ENCODE results near the gene NANOGP8. TPM values are rescaled to one million over a fixed set of nuclear protein-coding genes. Genes with fewer than 3 reads are reported as not detected.
"Not testable (repeated sequence)": the region's sequence is repeated elsewhere in the genome, so short reads cannot be mapped to it uniquely, and the experiment has no call there.

Gene NANOGP8, protein sequence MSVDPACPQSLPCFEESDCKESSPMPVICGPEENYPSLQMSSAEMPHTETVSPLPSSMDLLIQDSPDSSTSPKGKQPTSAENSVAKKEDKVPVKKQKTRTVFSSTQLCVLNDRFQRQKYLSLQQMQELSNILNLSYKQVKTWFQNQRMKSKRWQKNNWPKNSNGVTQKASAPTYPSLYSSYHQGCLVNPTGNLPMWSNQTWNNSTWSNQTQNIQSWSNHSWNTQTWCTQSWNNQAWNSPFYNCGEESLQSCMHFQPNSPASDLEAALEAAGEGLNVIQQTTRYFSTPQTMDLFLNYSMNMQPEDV
- total RNA-seq: 0.36 and 0.75 TPM in 2 replicates
- long read RNA-seq: 0 reads

DNA sequence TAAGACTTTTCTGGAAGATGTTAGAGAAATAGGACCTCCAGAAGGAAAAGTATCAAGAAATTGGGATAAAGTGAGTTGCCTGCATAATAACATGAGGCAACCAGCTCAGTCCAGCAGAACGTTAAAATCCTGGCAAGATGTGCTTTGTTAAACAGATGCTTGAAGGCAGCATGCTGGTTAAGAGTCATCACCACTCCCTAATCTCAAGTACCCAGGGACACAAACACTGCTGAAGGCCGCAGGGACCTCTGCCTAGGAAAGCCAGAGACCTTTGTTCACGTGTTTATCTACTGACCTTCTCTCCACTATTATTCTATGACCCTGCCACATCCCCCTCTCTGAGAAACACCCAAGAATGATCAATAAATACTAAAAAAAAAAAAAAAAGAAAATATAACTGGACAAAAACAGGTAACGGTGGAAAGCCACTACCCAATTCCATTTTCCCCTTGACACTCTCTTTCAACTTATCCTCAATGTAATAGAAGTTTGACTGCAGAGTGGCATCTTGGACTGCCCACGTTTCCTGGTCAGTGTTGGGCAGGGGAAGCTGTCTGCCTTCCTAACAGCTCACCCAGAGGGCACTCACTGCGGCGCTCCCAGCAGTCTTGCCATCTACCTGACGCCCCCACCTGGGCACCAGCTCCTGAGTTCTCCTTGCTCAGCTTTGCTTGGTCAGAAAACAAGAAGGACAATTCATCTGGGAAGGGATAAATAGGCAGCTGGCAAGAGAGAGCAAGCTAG, at the start of gene NANOGP8:
TSS of gene NANOGP8 (minus strand) at position 120 of the 744 bp plus-strand sequence. CDS start 185 bp downstream, outside the sequence.
- H3K36me3 Mint-ChIP-seq (ENCODE audit: insufficient read depth); H3K27ac Mint-ChIP-seq; DNase-seq (ENCODE audit: low spot score, unreplicated experiment); H3K4me3 Mint-ChIP-seq (ENCODE audit: low read depth); H3K27me3 Mint-ChIP-seq; H3K9me3 Mint-ChIP-seq (ENCODE audit: low read depth): not testable (repeated sequence)
- H3K4me1 Mint-ChIP-seq (ENCODE audit: low read depth): peaks cover 14% of the 10 kb centered on the region

DNA sequence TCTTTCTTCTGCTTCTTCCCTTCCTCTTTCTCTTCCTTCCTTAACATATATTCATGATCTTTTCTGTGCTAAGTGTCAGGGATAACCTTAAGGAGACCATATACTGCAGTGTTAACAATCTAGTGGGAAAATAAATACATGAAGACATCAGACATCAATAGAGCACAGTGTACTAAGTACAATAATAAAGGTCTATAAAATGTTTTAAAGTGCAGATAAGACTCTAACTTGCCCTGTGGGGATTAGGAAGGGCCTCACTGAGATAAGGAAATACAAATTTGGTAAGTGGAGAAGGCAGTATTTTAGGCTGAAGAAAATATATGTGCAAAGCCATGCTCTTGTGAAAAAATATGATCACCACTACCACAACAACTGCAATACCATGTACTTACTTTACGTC, 49.2 kb upstream of the NANOGP8 start:
- Mint-ChIP-seq H3K27me3 (no peaks in the 10 kb centered on the region), H3K4me1 (ENCODE audit: low read depth) (peaks cover 2% of the 10 kb centered on the region), H3K4me3 (ENCODE audit: low read depth) (no peak overlapping the region), H3K9me3 (ENCODE audit: low read depth) (peaks cover 5% of the 10 kb centered on the region), H3K27ac (no peak overlapping the region), H3K36me3 (ENCODE audit: insufficient read depth) (no peaks in the 10 kb centered on the region)
- TF ChIP-seq, protein P1, sequence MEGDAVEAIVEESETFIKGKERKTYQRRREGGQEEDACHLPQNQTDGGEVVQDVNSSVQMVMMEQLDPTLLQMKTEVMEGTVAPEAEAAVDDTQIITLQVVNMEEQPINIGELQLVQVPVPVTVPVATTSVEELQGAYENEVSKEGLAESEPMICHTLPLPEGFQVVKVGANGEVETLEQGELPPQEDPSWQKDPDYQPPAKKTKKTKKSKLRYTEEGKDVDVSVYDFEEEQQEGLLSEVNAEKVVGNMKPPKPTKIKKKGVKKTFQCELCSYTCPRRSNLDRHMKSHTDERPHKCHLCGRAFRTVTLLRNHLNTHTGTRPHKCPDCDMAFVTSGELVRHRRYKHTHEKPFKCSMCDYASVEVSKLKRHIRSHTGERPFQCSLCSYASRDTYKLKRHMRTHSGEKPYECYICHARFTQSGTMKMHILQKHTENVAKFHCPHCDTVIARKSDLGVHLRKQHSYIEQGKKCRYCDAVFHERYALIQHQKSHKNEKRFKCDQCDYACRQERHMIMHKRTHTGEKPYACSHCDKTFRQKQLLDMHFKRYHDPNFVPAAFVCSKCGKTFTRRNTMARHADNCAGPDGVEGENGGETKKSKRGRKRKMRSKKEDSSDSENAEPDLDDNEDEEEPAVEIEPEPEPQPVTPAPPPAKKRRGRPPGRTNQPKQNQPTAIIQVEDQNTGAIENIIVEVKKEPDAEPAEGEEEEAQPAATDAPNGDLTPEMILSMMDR (IDR thresholded peaks at IDR 0.05; ENCODE audit: unreplicated experiment): no peak
- no peak for DNase-seq (ENCODE audit: low spot score, unreplicated experiment)

DNA sequence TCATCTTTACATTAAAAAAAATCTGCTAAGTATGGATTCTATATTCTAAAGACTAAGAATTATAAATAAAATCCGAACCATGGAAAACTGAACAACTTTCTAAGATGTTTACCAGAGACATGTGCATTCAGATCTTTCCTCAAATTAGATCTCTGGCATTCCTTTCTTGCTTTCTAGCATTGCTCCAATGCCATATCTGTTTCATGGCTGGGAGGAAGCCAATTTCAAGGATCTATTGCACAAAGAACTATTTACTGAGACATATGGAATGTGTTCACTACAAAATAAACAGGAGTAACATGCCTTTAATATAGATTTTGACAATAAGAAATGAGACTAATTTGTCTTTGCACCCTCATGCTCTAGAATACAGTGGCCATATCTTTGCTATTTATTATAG, 45.1 kb upstream of the NANOGP8 start:
- TF ChIP-seq, protein P1 (IDR thresholded peaks at IDR 0.05; ENCODE audit: unreplicated experiment): no peak
- Mint-ChIP-seq H3K36me3 (ENCODE audit: insufficient read depth) (no peaks in the 10 kb centered on the region), H3K4me1 (ENCODE audit: low read depth) (peaks cover 2% of the 10 kb centered on the region), H3K9me3 (ENCODE audit: low read depth) (peaks cover 8% of the 10 kb centered on the region), H3K4me3 (ENCODE audit: low read depth) (no peak overlapping the region), H3K27ac (no peak overlapping the region), H3K27me3 (no peaks in the 10 kb centered on the region)
- no peak for DNase-seq (ENCODE audit: low spot score, unreplicated experiment)

DNA sequence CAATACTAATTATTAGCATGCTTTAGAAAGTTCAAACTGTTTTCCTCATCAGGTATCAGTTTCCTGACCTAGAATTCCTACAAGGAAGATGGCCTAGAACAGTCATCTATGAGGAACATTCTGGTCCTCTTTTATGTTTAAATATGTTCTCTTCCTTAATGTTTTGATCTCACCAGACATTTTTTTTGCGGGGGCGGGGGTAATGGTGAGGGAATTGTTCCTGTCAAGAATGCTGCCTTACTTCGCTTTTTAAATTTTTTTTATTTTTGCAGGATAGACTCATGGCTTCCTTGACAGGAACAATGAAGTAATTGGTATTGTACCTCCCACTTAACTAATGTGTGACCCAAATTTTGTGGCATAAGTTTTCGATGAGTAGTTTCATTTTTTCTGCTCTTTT, 44.3 kb upstream of the NANOGP8 start:
- TF ChIP-seq, protein P1 (IDR thresholded peaks at IDR 0.05; ENCODE audit: unreplicated experiment): no peak
- Mint-ChIP-seq H3K27ac (no peak overlapping the region), H3K4me3 (ENCODE audit: low read depth) (no peak overlapping the region), H3K27me3 (no peaks in the 10 kb centered on the region), H3K36me3 (ENCODE audit: insufficient read depth) (no peaks in the 10 kb centered on the region), H3K4me1 (ENCODE audit: low read depth) (peaks cover 2% of the 10 kb centered on the region), H3K9me3 (ENCODE audit: low read depth) (peaks cover 8% of the 10 kb centered on the region)
- no peak for DNase-seq (ENCODE audit: low spot score, unreplicated experiment)

DNA sequence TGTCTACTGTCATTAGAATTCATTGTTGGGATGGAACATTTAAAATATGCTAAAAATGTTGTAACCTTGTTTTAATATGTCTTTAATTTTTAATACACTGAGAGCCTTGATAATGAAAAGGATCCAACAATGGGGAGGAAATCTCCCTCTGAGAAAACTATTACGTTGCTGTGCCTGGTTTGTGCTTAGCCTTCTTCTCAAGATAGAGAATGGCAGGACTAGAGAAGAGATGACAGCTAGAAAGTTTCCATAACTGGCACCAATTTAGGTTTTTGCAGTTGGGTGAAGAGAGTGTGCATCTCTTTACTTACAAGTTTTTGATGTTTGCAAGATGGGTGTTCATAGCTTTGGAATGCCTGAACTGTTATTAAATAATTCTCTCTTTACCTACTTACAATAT, 42.6 kb upstream of the NANOGP8 start:
- peaks cover 8% of the 10 kb centered on the region for H3K9me3 Mint-ChIP-seq (ENCODE audit: low read depth)
- H3K27ac Mint-ChIP-seq: no peak overlapping the region
- H3K36me3 Mint-ChIP-seq (ENCODE audit: insufficient read depth): no peaks in the 10 kb centered on the region
- no peak for DNase-seq (ENCODE audit: low spot score, unreplicated experiment)
- no peaks in the 10 kb centered on the region for H3K27me3 Mint-ChIP-seq
- H3K4me1 Mint-ChIP-seq (ENCODE audit: low read depth): no peaks in the 10 kb centered on the region
- TF ChIP-seq, protein P1 (IDR thresholded peaks at IDR 0.05; ENCODE audit: unreplicated experiment): no peak
- no peak overlapping the region for H3K4me3 Mint-ChIP-seq (ENCODE audit: low read depth)

All from progenitor cell of endocrine pancreas (in vitro differentiated cells).